ENCODE measurements around the gene RECQL. TPM values are rescaled to one million over a fixed set of nuclear protein-coding genes. Genes with fewer than 3 reads are reported as not detected.

The RECQL gene
- total RNA-seq, 1 experiment from 2014 or later = 34.5 TPM

- ChIA-PET CTCF (no interaction called here), POLR2A (ENCODE audit: unreplicated experiment) (interaction anchor here (0.6 kb wide), 1 partner anchor 36 kb away, joined by 3 read pairs; no protein-coding TSS in a partner anchor)
- no peak overlapping the region for H2AFZ ChIP-seq
- intact Hi-C loops (cut with micrococcal nuclease; ENCODE audit: unreplicated experiment) = no loop called here
- no peaks in the 10 kb centered on the region for H3F3A ChIP-seq (ENCODE audit: insufficient read depth, low read depth)
- H3K4me3 ChIP-seq = peak overlapping the region; percentile 50; the same call in 1 of the 2 replicates
- H3K9me2 ChIP-seq (ENCODE audit: insufficient read depth) = 0 out of 2 replicates have a peak, but pooled peaks cover 4% of the 10 kb centered on the region
- H4K20me1 ChIP-seq (ENCODE audit: insufficient read depth) = no peaks in the 10 kb centered on the region
- no peaks in the 10 kb centered on the region for H3K9me3 ChIP-seq (ENCODE audit: insufficient read depth, low read depth)
- TF ChIP-seq CTCF (conservative IDR thresholded peaks at IDR 0.05) (no peak), EZH2 (IDR thresholded peaks at IDR 0.05; ENCODE audit: low read depth) (no peak)
- H3K27ac ChIP-seq = no peak overlapping the region
- H3K4me2 ChIP-seq = peak overlapping the region; percentile 77; the same call in 1 of the 2 replicates
- peaks cover 13% of the 10 kb centered on the region for H3K4me1 ChIP-seq (replicated peaks; ENCODE audit: insufficient read depth)
- DNase-seq = no peak
- peaks cover 10% of the 10 kb centered on the region; the same call in 1 of the 2 replicates for H3K27me3 ChIP-seq (ENCODE audit: insufficient read depth, low read depth)
- H3K36me3 ChIP-seq (ENCODE audit: low read depth) = no peaks in the 10 kb centered on the region
- BruUV-seq (replicated peaks) = no TSS peak
- no peaks in the 10 kb centered on the region for H3K79me2 ChIP-seq (ENCODE audit: low read depth)
Observed at GRCh38 chr12:21526721-21527345, 25.4 kb upstream of the RECQL start.

GRCh38 chr12:21526053-21526452 lies 24.6 kb upstream of the RECQL start, which contains the start of gene SPX:
SPX (plus strand) TSS chr12:21526296; CDS start chr12:21526473, 177 bp downstream.
- peaks cover 10% of the 10 kb centered on the region; the same call in 1 of the 2 replicates for H3K27me3 ChIP-seq (ENCODE audit: insufficient read depth, low read depth)
- no peak within 1 kb of the TSS for H3K27ac ChIP-seq
- no peaks in the 10 kb centered on the region for H3K36me3 ChIP-seq (ENCODE audit: low read depth)
- H3K4me2 ChIP-seq = no peak within 1 kb of the TSS
- BruUV-seq (replicated peaks) = no TSS peak
- ChIA-PET POLR2A (ENCODE audit: unreplicated experiment) (interaction anchor here (0.6 kb wide), 1 partner anchor 35 kb away, joined by 3 read pairs; no protein-coding TSS in a partner anchor), CTCF (no interaction called here)
- TF ChIP-seq EZH2 (IDR thresholded peaks at IDR 0.05; ENCODE audit: low read depth) (no peak), CTCF (conservative IDR thresholded peaks at IDR 0.05) (no peak)
- no peaks in the 10 kb centered on the region for H3F3A ChIP-seq (ENCODE audit: insufficient read depth, low read depth)
- peaks cover 13% of the 10 kb centered on the region for H3K4me1 ChIP-seq (replicated peaks; ENCODE audit: insufficient read depth)
- no peaks in the 10 kb centered on the region for H3K9me3 ChIP-seq (ENCODE audit: insufficient read depth, low read depth)
- peak within 1 kb of the TSS; percentile 36 for H2AFZ ChIP-seq
- 0 out of 2 replicates have a peak within 1 kb of the TSS, but pooled peaks have one; percentile 50 for H3K4me3 ChIP-seq
- peak in 1 of 2 experiments; percentile 61 for DNase-seq
- H4K20me1 ChIP-seq (ENCODE audit: insufficient read depth) = no peaks in the 10 kb centered on the region
- no peaks in the 10 kb centered on the region for H3K79me2 ChIP-seq (ENCODE audit: low read depth)
- 0 out of 2 replicates have a peak, but pooled peaks cover 4% of the 10 kb centered on the region for H3K9me2 ChIP-seq (ENCODE audit: insufficient read depth)
- intact Hi-C loops (cut with micrococcal nuclease; ENCODE audit: unreplicated experiment) = no loop called here

GRCh38 chr12:21523148-21523547 lies 21.7 kb upstream of the RECQL start:
- H3K4me3 ChIP-seq = no peak overlapping the region
- CTCF ChIA-PET = no interaction called here
- 0 out of 2 replicates have a peak, but pooled peaks cover 4% of the 10 kb centered on the region for H3F3A ChIP-seq (ENCODE audit: insufficient read depth, low read depth)
- intact Hi-C loops (cut with micrococcal nuclease; ENCODE audit: unreplicated experiment) = no loop called here
- H4K20me1 ChIP-seq (ENCODE audit: insufficient read depth) = no peaks in the 10 kb centered on the region
- DNase-seq = no peak
- no peak overlapping the region for H3K4me2 ChIP-seq
- H3K36me3 ChIP-seq (ENCODE audit: low read depth) = no peaks in the 10 kb centered on the region
- TF ChIP-seq CTCF (conservative IDR thresholded peaks at IDR 0.05) (no peak), EZH2 (IDR thresholded peaks at IDR 0.05; ENCODE audit: low read depth) (no peak)
- H3K79me2 ChIP-seq (ENCODE audit: low read depth) = no peaks in the 10 kb centered on the region
- H3K9me2 ChIP-seq (ENCODE audit: insufficient read depth) = 0 out of 2 replicates have a peak, but pooled peaks cover 4% of the 10 kb centered on the region
- H3K27me3 ChIP-seq (ENCODE audit: insufficient read depth, low read depth) = no peaks in the 10 kb centered on the region
- H2AFZ ChIP-seq = no peak overlapping the region
- BruUV-seq (replicated peaks) = no TSS peak
- H3K4me1 ChIP-seq (replicated peaks; ENCODE audit: insufficient read depth) = peaks cover 12% of the 10 kb centered on the region
- no peaks in the 10 kb centered on the region for H3K9me3 ChIP-seq (ENCODE audit: insufficient read depth, low read depth)
- no peak overlapping the region for H3K27ac ChIP-seq
- POLR2A ChIA-PET (ENCODE audit: unreplicated experiment) = interaction anchor here (0.7 kb wide), 1 partner anchor 149 kb away, joined by 4 read pairs; no protein-coding TSS in a partner anchor

Measured in PC-9 (cell line).